H1 (cell line): Measurements from ENCODE around the gene TEX2. TPM values are rescaled to one million over a fixed set of nuclear protein-coding genes. Genes with fewer than 3 reads are reported as not detected.

Experiments used
- CTCF ChIA-PET: fragments of 300-600 bp; sonication (Branson Sonifier 250); formaldehyde crosslinking; loops from one replicate; lab custom pipeline; 2021; ENCODE audit not compliant: partially characterized antibody; lab: Charles Lee
- POLR2A ChIA-PET: fragments of 300-600 bp; sonication (Branson Sonifier 250); formaldehyde crosslinking; loops from one replicate; lab custom pipeline; 2021; ENCODE audit warnings: inconsistent platforms; ENCODE audit not compliant: partially characterized antibody; lab: Charles Lee
- DNase-seq, 2 experiments: peaks; one replicate each; pipeline versions ENCODE4 v3.0.0 to v3.0.0-alpha.2; 2010 to 2022; ENCODE audit warnings: low spot score in 2 of 2, low read depth in 1 of 2, mixed read lengths in 1 of 2
- FAIRE-seq: peaks from 2 replicates; lab custom pipeline; 2011; peaks lifted over from hg19 to GRCh38; lab: Jason Lieb, UNC
- H2AFZ ChIP-seq: 2 replicates; pipeline ENCODE4 v1.8.1; 2012; ENCODE audit warnings: low read length, inconsistent platforms
- H2AK5ac ChIP-seq: 2 replicates; pipeline ENCODE4 v1.6.1; 2013; ENCODE audit warnings: low read depth, low read length
- H2BK120ac ChIP-seq: replicated peaks from 2 replicates; pipeline ENCODE3; 2013; ENCODE audit warnings: low read depth, low read length, inconsistent platforms
- H2BK12ac ChIP-seq: 2 replicates; pipeline ENCODE4 v1.6.1; 2013; ENCODE audit warnings: low read depth, low read length
- H2BK15ac ChIP-seq: 2 replicates; pipeline ENCODE4 v1.6.1; 2013; ENCODE audit warnings: low read length
- H2BK20ac ChIP-seq: 2 replicates; pipeline ENCODE4 v1.6.1; 2013; ENCODE audit warnings: low read length
- H2BK5ac ChIP-seq: 2 replicates; pipeline ENCODE4 v1.6.1; 2013; ENCODE audit warnings: low read depth, low read length
- H3K14ac ChIP-seq: 2 replicates; pipeline ENCODE4 v1.6.1; 2013; ENCODE audit warnings: inconsistent platforms; ENCODE audit not compliant: insufficient read length
- H3K18ac ChIP-seq: 2 replicates; pipeline ENCODE4 v1.6.1; 2013; ENCODE audit warnings: low read length; ENCODE audit errors: extremely low read depth
- H3K23ac ChIP-seq: 2 replicates; pipeline ENCODE4 v1.6.1; 2013; ENCODE audit warnings: inconsistent platforms; ENCODE audit not compliant: insufficient read length
- H3K23me2 ChIP-seq: 2 replicates; pipeline ENCODE4 v1.6.1; 2013; ENCODE audit warnings: low read depth, low read length
- H3K27ac ChIP-seq: 2 replicates; pipeline ENCODE4 v1.6.1; 2011; ENCODE audit warnings: low read depth, low read length, inconsistent platforms
- H3K27me3 ChIP-seq, 4 experiments: replicated peaks in 1 of 4; 1 replicate in 1 of 4; 2 replicates in 3 of 4; pipeline versions ENCODE4 v1.6.1 to v1.8.1; 2011 to 2013; ENCODE audit warnings: low read length in 3 of 4, mild to moderate bottlenecking in 3 of 4, inconsistent platforms in 2 of 4, mixed read lengths in 2 of 4, moderate library complexity in 1 of 4; ENCODE audit not compliant: control insufficient read depth in 3 of 4, insufficient read depth in 3 of 4; ENCODE audit errors: extremely low read depth in 1 of 4
- H3K36me3 ChIP-seq, 4 experiments: 2 replicates each; pipeline versions ENCODE4 v1.6.1 to v1.8.1; 2011 to 2013; ENCODE audit warnings: mild to moderate bottlenecking in 4 of 4, low read length in 3 of 4, moderate library complexity in 2 of 4, control low read depth in 1 of 4, inconsistent platforms in 1 of 4; ENCODE audit not compliant: insufficient read depth in 4 of 4, control insufficient read depth in 2 of 4
- H3K4ac ChIP-seq: replicated peaks from 2 replicates; pipeline ENCODE3; 2013; ENCODE audit warnings: low read length, low read depth, mixed read lengths, inconsistent platforms; ENCODE audit not compliant: insufficient read length
- H3K4me1 ChIP-seq, 4 experiments: replicated peaks in 1 of 4; 1 replicate in 1 of 4; 2 replicates in 3 of 4; pipeline versions ENCODE4 v1.6.1 to v1.8.1; 2011 to 2013; ENCODE audit warnings: low read length in 3 of 4, inconsistent platforms in 2 of 4, mixed read lengths in 1 of 4; ENCODE audit not compliant: insufficient read depth in 4 of 4, control insufficient read depth in 3 of 4
- H3K4me2 ChIP-seq, 2 experiments: 2 replicates each; pipeline versions ENCODE4 v1.6.1 to v1.8.1; 2011 to 2013; ENCODE audit warnings: low read depth in 2 of 2, low read length in 2 of 2, control low read depth in 1 of 2, inconsistent platforms in 1 of 2, mild to moderate bottlenecking in 1 of 2; ENCODE audit not compliant: insufficient read depth in 1 of 2
- H3K4me3 ChIP-seq, 4 experiments: fragments of 200-600, 300-600 bp in 1 of 4; sonication (generic), shearing (Covaris generic), sonication (Bioruptor Twin) in 1 of 4; 2 replicates each; pipeline versions ENCODE4 v1.5.1 to v1.8.1; 2011 to 2016; ENCODE audit warnings: low read length in 4 of 4, low read depth in 3 of 4, control low read depth in 2 of 4, inconsistent platforms in 2 of 4, mild to moderate bottlenecking in 2 of 4, mixed read lengths in 1 of 4, moderate library complexity in 1 of 4; ENCODE audit not compliant: insufficient read depth in 2 of 4; ENCODE audit errors: extremely low read depth in 1 of 4
- H3K56ac ChIP-seq: replicated peaks from 2 replicates; pipeline ENCODE3; 2013; ENCODE audit warnings: low read depth, mild to moderate bottlenecking, mixed read lengths, low read length, inconsistent platforms; ENCODE audit not compliant: insufficient read length
- H3K79me1 ChIP-seq: 2 replicates; pipeline ENCODE4 v1.6.1; 2013; ENCODE audit warnings: low read depth, low read length, control low read depth
- H3K79me2 ChIP-seq, 2 experiments: 2 replicates each; pipeline versions ENCODE4 v1.6.1 to v1.8.1; 2012 to 2013; ENCODE audit warnings: low read length in 2 of 2, mild to moderate bottlenecking in 2 of 2, inconsistent platforms in 1 of 2; ENCODE audit not compliant: insufficient read depth in 2 of 2, control insufficient read depth in 1 of 2
- H3K9ac ChIP-seq, 4 experiments: replicated peaks in 1 of 4; 1 replicate in 1 of 4; 2 replicates in 3 of 4; pipeline versions ENCODE4 v1.6.1 to v1.8.1; 2011 to 2013; ENCODE audit warnings: low read depth in 3 of 4, low read length in 3 of 4, control low read depth in 2 of 4, mild to moderate bottlenecking in 2 of 4, moderate library complexity in 2 of 4, inconsistent platforms in 1 of 4; ENCODE audit errors: extremely low read depth in 1 of 4
- H3K9me3 ChIP-seq, 2 experiments: 2 replicates each; pipeline versions ENCODE4 v1.6.1 to v1.8.1; 2012 to 2013; ENCODE audit warnings: mild to moderate bottlenecking in 2 of 2, moderate library complexity in 2 of 2, control low read depth in 1 of 2, inconsistent platforms in 1 of 2, low read depth in 1 of 2, low read length in 1 of 2, mixed read lengths in 1 of 2; ENCODE audit not compliant: insufficient read depth in 2 of 2
- H4K20me1 ChIP-seq, 2 experiments: replicated peaks in 1 of 2; 2 replicates each; pipeline versions ENCODE3 to v1.8.1; 2011 to 2013; ENCODE audit warnings: inconsistent platforms in 2 of 2, low read length in 2 of 2, mild to moderate bottlenecking in 1 of 2; ENCODE audit not compliant: insufficient read depth in 2 of 2, control insufficient read depth in 1 of 2
- H4K5ac ChIP-seq: 2 replicates; pipeline ENCODE4 v1.6.1; 2013; ENCODE audit warnings: low read length, low read depth, mixed read lengths, inconsistent platforms; ENCODE audit not compliant: insufficient read length
- H4K8ac ChIP-seq: 2 replicates; pipeline ENCODE4 v1.8.0; 2013; ENCODE audit warnings: mild to moderate bottlenecking, moderate library complexity, low read length, inconsistent platforms; ENCODE audit not compliant: insufficient read depth; ENCODE audit errors: extremely low read depth
- H4K91ac ChIP-seq: replicated peaks from 2 replicates; pipeline ENCODE3; 2013; ENCODE audit warnings: low read length, mixed read lengths, inconsistent platforms; ENCODE audit not compliant: insufficient read length
- EP300 ChIP-seq, 2 experiments: IDR thresholded peaks; 1 replicate in 1 of 2; 2 replicates in 1 of 2; pipeline ENCODE4 v1.6.1; 2011 to 2012; ENCODE audit warnings: low read depth in 2 of 2, low read length in 2 of 2, mild to moderate bottlenecking in 2 of 2, borderline replicate concordance in 1 of 2, inconsistent platforms in 1 of 2, moderate library complexity in 1 of 2
- KDM4A ChIP-seq: IDR thresholded peaks from one replicate; pipeline ENCODE4 v1.7.1; 2012; ENCODE audit warnings: low read depth, mild to moderate bottlenecking, moderate library complexity, low read length, inconsistent platforms; ENCODE audit not compliant: severe bottlenecking
- POLR2A ChIP-seq, 2 experiments: IDR thresholded peaks; 1 replicate in 1 of 2; 2 replicates in 1 of 2; pipeline ENCODE4 v1.6.1; 2011; ENCODE audit warnings: low read depth in 2 of 2, low read length in 2 of 2, mild to moderate bottlenecking in 2 of 2; ENCODE audit errors: control extremely low read depth in 1 of 2
- polyA plus RNA-seq, 7 experiments: library from polyadenylated mRNA; depleted of rRNA in 3 of 7; stranded (reverse) in 5 of 7; unstranded in 2 of 7; fragments of >200 nt in 5 of 7; fragments of 200-250 nt in 2 of 7; gene quantifications; 1 replicate in 5 of 7; 2 replicates in 1 of 7; 4 replicates in 1 of 7; pipeline versions ENCODE4 v1.2.1 to v1.2.3, GENCODE V29; 2011 to 2013; ENCODE audit warnings: missing spikeins in 2 of 7, mixed read lengths in 2 of 7
- total RNA-seq: library from RNA; stranded (reverse); fragmentation: NEBNext Ultra II Directional; extraction: Animal tissue kit (Norgen Biotek cat#: 25700); gene quantifications from 2 replicates; pipeline ENCODE4 v1.2.1, GENCODE V29; 2021

The TEX2 gene
- total and polyA plus RNA-seq, 2 of the 8 experiments (the other 6 are each of a cell fraction or from before 2014, with no cell fraction given), result 6.1 to 15.6 TPM

- no peak overlapping the region for H2BK15ac ChIP-seq
- no peak overlapping the region for H2BK20ac ChIP-seq
- H3K79me1 ChIP-seq, result no peaks in the 10 kb centered on the region
- H2AK5ac ChIP-seq, result no peak overlapping the region
- no peaks in the 10 kb centered on the region for H3K79me2 ChIP-seq
- no peak overlapping the region for H3K9ac ChIP-seq
- no peak overlapping the region for H2BK5ac ChIP-seq
- H3K4me3 ChIP-seq, result no peak overlapping the region
- no peak overlapping the region for H2AFZ ChIP-seq
- no peak overlapping the region for H4K91ac ChIP-seq
- H4K8ac ChIP-seq, result no peak overlapping the region
- ChIA-PET CTCF (interaction anchor here (0.5 to 1.3 kb wide), 4 partner anchors 60 to 240 kb away, joined by 3 read pairs; no protein-coding TSS in a partner anchor), POLR2A (interaction anchor here (5.5 kb wide), 1 partner anchor 30 kb away, joined by 38 read pairs; no protein-coding TSS in a partner anchor)
- no peak overlapping the region for H4K5ac ChIP-seq
- no peak overlapping the region for H2BK120ac ChIP-seq
- no peak overlapping the region for H2BK12ac ChIP-seq
- no peak overlapping the region for H3K23ac ChIP-seq
- TF ChIP-seq EP300 (IDR thresholded peaks at IDR 0.05; ENCODE audit: borderline replicate concordance in 1 of 2, low read depth in 2 of 2, low read length in 2 of 2), result no peak
- TF ChIP-seq KDM4A, result no peak
- no peak for TF ChIP-seq POLR2A (IDR thresholded peaks at IDR 0.05; ENCODE audit: control extremely low read depth in 1 of 2, low read depth in 2 of 2, low read length in 2 of 2)
- H3K4me1 ChIP-seq, result no peaks in the 10 kb centered on the region
- no peak overlapping the region for H3K4ac ChIP-seq
- no peak for DNase-seq
- no peak overlapping the region for H3K27ac ChIP-seq
- H3K36me3 ChIP-seq, result no peaks in the 10 kb centered on the region; a peak in 2 of 8 replicates
- H3K56ac ChIP-seq, result no peak overlapping the region
- no peak overlapping the region for H3K4me2 ChIP-seq
- no peaks in the 10 kb centered on the region for H3K27me3 ChIP-seq
- H3K14ac ChIP-seq, result no peak overlapping the region
- H3K18ac ChIP-seq, result no peak overlapping the region
- no peaks in the 10 kb centered on the region for H3K23me2 ChIP-seq
- H3K9me3 ChIP-seq, result no peaks in the 10 kb centered on the region
- FAIRE-seq, result no peak
- no peaks in the 10 kb centered on the region for H4K20me1 ChIP-seq
Observed at GRCh38 chr17:64176556-64176955, 86.5 kb downstream of the TEX2 start.
